NT2/D1 (cell line): Measurements from ENCODE around the gene OGFOD1.

Experiments
- SUZ12 ChIP-seq: IDR thresholded peaks from 2 replicates; pipeline ENCODE4 v1.6.1; 2011; ENCODE audit not compliant: insufficient read length, insufficient read depth; ENCODE audit errors: extremely low read depth
- YY1 ChIP-seq: IDR thresholded peaks from 2 replicates; pipeline ENCODE4 v1.6.1; 2011; ENCODE audit not compliant: insufficient read length, insufficient read depth
- ZNF274 ChIP-seq: IDR thresholded peaks from 2 replicates; pipeline ENCODE4 v1.6.1; 2011; ENCODE audit warnings: mild to moderate bottlenecking, low read depth, low read length

DNA sequence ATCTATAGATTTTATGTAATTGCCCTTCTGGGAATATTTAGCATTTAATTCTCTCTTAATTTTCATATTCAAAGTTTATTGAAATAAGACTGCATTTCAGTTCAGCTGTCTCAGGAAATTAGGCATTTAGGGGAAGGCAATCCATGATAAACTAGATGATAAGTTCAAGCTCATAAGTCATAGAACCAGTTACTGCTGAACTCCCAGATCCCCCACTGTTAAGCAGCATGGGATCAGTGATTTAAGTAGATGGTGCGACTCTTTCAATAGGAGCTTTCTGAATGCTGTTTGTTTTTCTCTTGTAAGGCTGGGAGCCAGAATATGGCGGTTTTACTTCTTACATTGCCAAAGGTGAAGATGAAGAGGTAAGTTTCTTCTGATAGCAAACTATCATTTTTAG is 23.8 kb downstream of the OGFOD1 start:
- TF ChIP-seq ZNF274, result no peak
- TF ChIP-seq YY1, result no peak
- no peak for TF ChIP-seq SUZ12
